OCI-LY7 (cell line): ENCODE data around the gene MAML3. TPM values are rescaled to one million over a fixed set of nuclear protein-coding genes. Genes with fewer than 3 reads are reported as not detected.

ENCODE experiments used
- BruUV-seq: library from RNA; stranded (reverse); fragments of 400-500 nt; replicated peaks from 2 replicates; lab custom pipeline; 2021; lab: Mats Ljungman, UMichigan
- CTCF ChIA-PET: fragments of 300-600 bp; sonication (Branson Sonifier 250); formaldehyde crosslinking; loops from one replicate; lab custom pipeline; 2022; ENCODE audit warnings: antibody characterized with exemption; ENCODE audit not compliant: unreplicated experiment; lab: Charles Lee
- POLR2A ChIA-PET: fragments of 300-600 bp; sonication (Branson Sonifier 250); formaldehyde crosslinking; loops from one replicate; lab custom pipeline; 2022; ENCODE audit warnings: antibody characterized with exemption; lab: Charles Lee
- DNase-seq: peaks from one replicate; pipeline ENCODE4 v3.0.0-alpha.2; 2015; ENCODE audit warnings: low spot score
- H2AFZ ChIP-seq: fragments of 200-600 bp; sonication (generic), shearing (Covaris generic); 2 replicates; pipeline ENCODE4 v1.6.1; 2014; ENCODE audit warnings: mild to moderate bottlenecking, antibody characterized with exemption, low read length, moderate library complexity
- H3K27ac ChIP-seq: fragments of 200-600 bp; sonication (generic); 2 replicates; pipeline ENCODE4 v1.5.1; 2014; ENCODE audit warnings: mixed run types, low read depth, mild to moderate bottlenecking, moderate library complexity, low read length, inconsistent platforms; ENCODE audit not compliant: poor library complexity, severe bottlenecking
- H3K36me3 ChIP-seq: fragments of 200-600 bp; sonication (generic); 2 replicates; pipeline ENCODE4 v1.6.1; 2014; ENCODE audit warnings: mild to moderate bottlenecking, antibody characterized with exemption, low read length, moderate library complexity, mixed read lengths; ENCODE audit not compliant: insufficient read depth
- H3K4me1 ChIP-seq: fragments of 200-600 bp; sonication (generic); 2 replicates; pipeline ENCODE4 v1.5.1; 2014; ENCODE audit warnings: mild to moderate bottlenecking, low read length; ENCODE audit not compliant: insufficient read depth, poor library complexity, severe bottlenecking
- H3K4me2 ChIP-seq: fragments of 200-600 bp; sonication (generic); 2 replicates; pipeline ENCODE4 v1.6.1; 2014; ENCODE audit warnings: mild to moderate bottlenecking, low read length
- H3K4me3 ChIP-seq: fragments of 200-600 bp; sonication (generic); 2 replicates; pipeline ENCODE4 v1.5.1; 2014; ENCODE audit warnings: mild to moderate bottlenecking, low read depth, low read length; ENCODE audit not compliant: poor library complexity, severe bottlenecking
- H3K79me2 ChIP-seq: fragments of 200-600 bp; sonication (generic); 2 replicates; pipeline ENCODE4 v1.6.1; 2016; ENCODE audit warnings: low read depth, mild to moderate bottlenecking, low read length, moderate library complexity, mixed read lengths; ENCODE audit not compliant: insufficient read depth
- H3K9me2 ChIP-seq: fragments of 200-600 bp; sonication (generic); 2 replicates; pipeline ENCODE4 v1.6.1; 2016; ENCODE audit warnings: mild to moderate bottlenecking, low read length, mixed read lengths; ENCODE audit not compliant: insufficient read depth
- H3K9me3 ChIP-seq: fragments of 200-600 bp; sonication (generic); 2 replicates; pipeline ENCODE4 v1.6.1; 2014; ENCODE audit warnings: mild to moderate bottlenecking, mixed run types, low read length, mixed read lengths
- H4K20me1 ChIP-seq: fragments of 200-600 bp; sonication (generic); 2 replicates; pipeline ENCODE4 v1.6.1; 2014; ENCODE audit warnings: mild to moderate bottlenecking, antibody characterized with exemption, low read length, moderate library complexity, mixed read lengths; ENCODE audit not compliant: insufficient read depth
- CTCF ChIP-seq: fragments of 200-600 bp; sonication (generic); conservative IDR thresholded peaks from 2 replicates; pipeline ENCODE4 v1.5.1; 2014; ENCODE audit warnings: mild to moderate bottlenecking, antibody characterized with exemption, low read length, moderate library complexity, mixed read lengths
- EZH2phosphoT487 ChIP-seq: fragments of 200-600 bp; sonication (generic); IDR thresholded peaks from 2 replicates; pipeline ENCODE4 v1.6.1; 2018; ENCODE audit warnings: low read depth, borderline replicate concordance, mild to moderate bottlenecking, mixed run types, antibody characterized with exemption, low read length, moderate library complexity, mixed read lengths
- intact Hi-C: fragments of 100-400 bp; cut with micrococcal nuclease; formaldehyde crosslinking; loops from one replicate; pipeline ENCODE4 v1.10.0; 2022; ENCODE audit not compliant: unreplicated experiment
- total RNA-seq, 2 experiments: library from RNA; depleted of rRNA in 1 of 2; stranded (reverse); fragments of >200 nt in 1 of 2; shearing (Covaris generic) in 1 of 2; gene quantifications; 2 replicates each; pipeline ENCODE4 v1.2.3, GENCODE V29; 2014 to 2022

Gene MAML3
- total RNA-seq, 2 experiments from 2014 or later, result 0.80 to 1.2 TPM

- no peak overlapping the region for H3K4me2 ChIP-seq
- DNase-seq, result no peak
- no peaks in the 10 kb centered on the region for H3K9me3 ChIP-seq
- POLR2A ChIA-PET, result no interaction called here
- H3K4me3 ChIP-seq, result no peak overlapping the region
- H3K4me1 ChIP-seq, result no peaks in the 10 kb centered on the region
- no TSS peak for BruUV-seq
- H3K79me2 ChIP-seq, result no peaks in the 10 kb centered on the region
- no peak overlapping the region for H2AFZ ChIP-seq
- intact Hi-C loops, result no loop called here
- no peaks in the 10 kb centered on the region for H4K20me1 ChIP-seq
- no peak for TF ChIP-seq EZH2phosphoT487
- TF ChIP-seq CTCF, result no peak
- H3K36me3 ChIP-seq, result no peaks in the 10 kb centered on the region
- H3K9me2 ChIP-seq, result no peaks in the 10 kb centered on the region
- H3K27ac ChIP-seq, result no peak overlapping the region
- CTCF ChIA-PET, result no interaction called here
Measured at GRCh38 chr4:139892973-139893736, 260.8 kb downstream of the MAML3 start.

GRCh38 chr4:139890816-139891215 is 263.2 kb downstream of the MAML3 start:
- ChIA-PET CTCF (no interaction called here), POLR2A (no interaction called here)
- H3K9me2 ChIP-seq, result no peaks in the 10 kb centered on the region
- H3K9me3 ChIP-seq, result no peaks in the 10 kb centered on the region
- no peak for DNase-seq
- no peak overlapping the region for H2AFZ ChIP-seq
- H3K27ac ChIP-seq, result no peak overlapping the region
- no peak for TF ChIP-seq EZH2phosphoT487
- TF ChIP-seq CTCF, result no peak
- no peaks in the 10 kb centered on the region for H3K4me1 ChIP-seq
- no peaks in the 10 kb centered on the region for H3K79me2 ChIP-seq
- no peak overlapping the region for H3K4me3 ChIP-seq
- intact Hi-C loops, result no loop called here
- no peaks in the 10 kb centered on the region for H4K20me1 ChIP-seq
- H3K4me2 ChIP-seq, result no peak overlapping the region
- BruUV-seq, result no TSS peak
- H3K36me3 ChIP-seq, result no peaks in the 10 kb centered on the region

GRCh38 chr4:139889901-139890300 is 264.1 kb downstream of the MAML3 start:
- no peaks in the 10 kb centered on the region for H3K36me3 ChIP-seq
- H3K4me2 ChIP-seq, result no peak overlapping the region
- H2AFZ ChIP-seq, result no peak overlapping the region
- DNase-seq, result no peak
- H3K4me1 ChIP-seq, result no peaks in the 10 kb centered on the region
- ChIA-PET CTCF (no interaction called here), POLR2A (interaction anchor here (0.6 kb wide), 2 partner anchors 647 to 1962 kb away, joined by 3 to 5 read pairs; no protein-coding TSS in a partner anchor)
- H3K79me2 ChIP-seq, result no peaks in the 10 kb centered on the region
- H3K9me2 ChIP-seq, result no peaks in the 10 kb centered on the region
- intact Hi-C loops, result no loop called here
- H3K9me3 ChIP-seq, result no peaks in the 10 kb centered on the region
- no TSS peak for BruUV-seq
- H3K27ac ChIP-seq, result no peak overlapping the region
- H3K4me3 ChIP-seq, result no peak overlapping the region
- no peaks in the 10 kb centered on the region for H4K20me1 ChIP-seq
- no peak for TF ChIP-seq EZH2phosphoT487
- no peak for TF ChIP-seq CTCF
